Calu3 (cell line): ENCODE results near the gene HUNK. TPM values are rescaled to one million over a fixed set of nuclear protein-coding genes. Genes with fewer than 3 reads are reported as not detected.
"Not testable (repeated sequence)": the region's sequence is repeated elsewhere in the genome, so short reads cannot be mapped to it uniquely, and the experiment has no call there.

Experiments
- BruUV-seq: library from RNA; stranded (reverse); fragments of 400-500 nt; replicated peaks from 2 replicates; lab custom pipeline; 2021; lab: Mats Ljungman, UMichigan
- CTCF ChIA-PET: fragments of 300-600 bp; sonication (Branson Sonifier 250); formaldehyde crosslinking; loops from one replicate; lab custom pipeline; 2022; ENCODE audit warnings: antibody characterized with exemption; lab: Charles Lee
- DNase-seq: peaks from one replicate; pipeline ENCODE4 v3.0.0; 2022
- H3K27ac Mint-ChIP-seq: one replicate; pipeline ENCODE4 v1.8.0; 2022; ENCODE audit warnings: mixed read lengths; ENCODE audit not compliant: unreplicated experiment
- H3K27me3 Mint-ChIP-seq: one replicate; pipeline ENCODE4 v1.8.0; 2022; ENCODE audit warnings: mixed read lengths; ENCODE audit not compliant: unreplicated experiment
- H3K36me3 Mint-ChIP-seq: one replicate; pipeline ENCODE4 v1.8.0; 2022; ENCODE audit warnings: mild to moderate bottlenecking, moderate library complexity, mixed read lengths; ENCODE audit not compliant: insufficient read depth, unreplicated experiment
- H3K4me1 Mint-ChIP-seq: one replicate; pipeline ENCODE4 v1.8.0; 2022; ENCODE audit warnings: mild to moderate bottlenecking, low read depth, mixed read lengths; ENCODE audit not compliant: unreplicated experiment
- H3K4me3 Mint-ChIP-seq: one replicate; pipeline ENCODE4 v1.8.0; 2022; ENCODE audit warnings: mild to moderate bottlenecking, low read depth, moderate library complexity, mixed read lengths; ENCODE audit not compliant: unreplicated experiment
- H3K9me3 Mint-ChIP-seq: one replicate; pipeline ENCODE4 v1.8.0; 2022; ENCODE audit warnings: low read depth, mixed read lengths; ENCODE audit not compliant: unreplicated experiment
- CTCF ChIP-seq: fragments of 200-600 bp; IDR thresholded peaks from one replicate; pipeline ENCODE4 v1.8.0; 2022; ENCODE audit warnings: antibody characterized with exemption; ENCODE audit not compliant: unreplicated experiment
- intact Hi-C: fragments of 100-400 bp; cut with micrococcal nuclease; formaldehyde crosslinking; loops from one replicate; pipeline ENCODE4 v1.10.0; 2022; ENCODE audit not compliant: unreplicated experiment
- total RNA-seq: library from RNA; stranded (reverse); gene quantifications from 2 replicates; pipeline ENCODE4 v1.2.3, GENCODE V29; 2022

The HUNK gene
- total RNA-seq, 1 experiment from 2014 or later = 2.3 TPM

DNA sequence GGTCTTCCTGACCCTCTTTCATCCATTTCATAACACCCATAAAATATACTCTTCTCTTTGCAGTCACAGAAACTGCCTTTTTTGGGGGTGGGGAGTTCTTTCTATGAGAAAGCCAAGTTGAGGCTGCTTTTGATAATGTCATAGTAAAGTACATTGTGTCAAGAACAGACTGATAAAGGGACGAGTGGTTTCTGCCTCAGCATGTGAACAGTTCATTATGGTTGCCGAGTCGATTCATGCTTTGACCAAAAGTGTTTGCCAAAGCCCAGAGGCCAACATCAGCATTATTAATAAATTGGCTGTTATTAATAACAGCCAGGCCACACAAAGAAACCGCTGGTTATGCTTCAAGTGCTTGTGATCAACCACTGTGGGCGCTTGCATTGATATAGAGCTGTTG is 162.0 kb downstream of the HUNK start:
- Mint-ChIP-seq H3K4me3 (no peak overlapping the region), H3K27me3 (peaks cover 53% of the 10 kb centered on the region), H3K36me3 (no peaks in the 10 kb centered on the region), H3K27ac (no peak overlapping the region), H3K9me3 (no peaks in the 10 kb centered on the region), H3K4me1 (no peaks in the 10 kb centered on the region)
- no peak for TF ChIP-seq CTCF
- CTCF ChIA-PET = no interaction called here
- no TSS peak for BruUV-seq
- no peak for DNase-seq
- intact Hi-C loops = no loop called here

GRCh38 chr21:32035617-32036016 is 162.8 kb downstream of the HUNK start:
- Mint-ChIP-seq H3K27ac (no peak overlapping the region), H3K4me3 (no peak overlapping the region), H3K36me3 (no peaks in the 10 kb centered on the region), H3K27me3 (peaks cover 53% of the 10 kb centered on the region), H3K4me1 (no peaks in the 10 kb centered on the region), H3K9me3 (no peaks in the 10 kb centered on the region)
- TF ChIP-seq CTCF = no peak
- CTCF ChIA-PET = interaction anchor here (0.6 kb wide), 1 partner anchor 774 kb away, joined by 3 read pairs; no protein-coding TSS in a partner anchor
- DNase-seq = no peak
- no TSS peak for BruUV-seq
- intact Hi-C loops = no loop called here

DNA sequence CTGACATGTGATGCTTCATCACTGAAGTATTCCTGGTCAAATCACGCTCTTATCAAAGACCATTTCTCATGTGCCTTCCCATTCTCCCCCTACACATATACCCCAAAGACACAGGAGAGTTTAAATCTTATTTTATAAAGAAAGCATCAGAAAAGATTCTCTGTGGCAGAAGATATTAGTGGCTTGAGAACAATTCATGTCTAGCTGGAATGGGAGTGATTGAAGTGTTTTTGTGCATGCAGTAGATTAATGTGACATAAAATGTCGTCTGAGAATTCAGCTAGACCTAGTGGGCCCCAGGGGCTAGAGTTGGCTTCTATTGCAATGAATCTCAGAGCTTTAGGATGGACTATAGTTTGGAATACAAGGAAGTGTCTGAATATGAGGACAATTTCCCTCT is 163.9 kb downstream of the HUNK start:
- H3K4me1 Mint-ChIP-seq = no peaks in the 10 kb centered on the region
- CTCF ChIA-PET = no interaction called here
- intact Hi-C loops = no loop called here

DNA sequence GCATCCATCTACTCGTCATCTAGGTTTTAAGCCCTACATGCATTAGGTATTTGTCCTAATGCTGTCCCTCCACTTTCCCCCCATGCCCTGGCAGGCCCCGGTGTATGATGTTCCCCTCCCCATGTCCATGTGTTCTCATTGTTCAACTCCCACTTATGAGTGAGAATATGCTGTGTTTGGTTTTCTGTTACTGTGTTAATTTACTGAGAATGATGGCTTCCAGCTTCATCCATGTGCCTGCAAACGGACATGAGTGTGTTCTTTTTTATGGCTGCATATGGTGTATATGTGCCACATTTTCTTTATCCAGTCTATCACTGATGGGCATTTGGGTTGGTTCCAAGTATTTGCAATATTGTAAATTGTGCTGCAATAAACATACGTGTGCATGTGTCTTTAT is 165.9 kb downstream of the HUNK start:
- BruUV-seq, intact Hi-C loops, H3K27ac Mint-ChIP-seq, H3K36me3 Mint-ChIP-seq, H3K4me1 Mint-ChIP-seq, DNase-seq, H3K4me3 Mint-ChIP-seq, H3K9me3 Mint-ChIP-seq, CTCF ChIA-PET: not testable (repeated sequence)
- peaks cover 61% of the 10 kb centered on the region for H3K27me3 Mint-ChIP-seq

More for the DNA sequence above, 163.9 kb downstream of the HUNK start:
- peaks cover 3% of the 10 kb centered on the region for H3K9me3 Mint-ChIP-seq
- DNase-seq = no peak
- TF ChIP-seq CTCF = no peak
- H3K4me3 Mint-ChIP-seq = no peak overlapping the region
- H3K36me3 Mint-ChIP-seq = no peaks in the 10 kb centered on the region
- peaks cover 61% of the 10 kb centered on the region for H3K27me3 Mint-ChIP-seq
- no TSS peak for BruUV-seq
- H3K27ac Mint-ChIP-seq = no peak overlapping the region

GRCh38 chr21:32043458-32043857 is 170.6 kb downstream of the HUNK start:
- intact Hi-C loops = no loop called here
- CTCF ChIA-PET = no interaction called here
- H3K27me3 Mint-ChIP-seq = peaks cover 27% of the 10 kb centered on the region
- H3K4me3 Mint-ChIP-seq = no peak overlapping the region
- H3K9me3 Mint-ChIP-seq = peaks cover 7% of the 10 kb centered on the region
- no TSS peak for BruUV-seq
- H3K27ac Mint-ChIP-seq = no peak overlapping the region
- TF ChIP-seq CTCF = no peak
- no peaks in the 10 kb centered on the region for H3K4me1 Mint-ChIP-seq
- DNase-seq = no peak
- H3K36me3 Mint-ChIP-seq = no peaks in the 10 kb centered on the region
